Liver (tissue), 3 donors: Measurements from ENCODE around the gene PRDM5.

ENCODE experiments used
- CTCF ChIP-seq: fragments of 150-350 bp; IDR thresholded peaks from 2 replicates; pipeline ENCODE4 v1.5.1; 2017; ENCODE audit warnings: improper control_type of control experiment, low read depth, low read length; ENCODE audit not compliant: missing input control
- MAX ChIP-seq: IDR thresholded peaks from 2 replicates; pipeline ENCODE4 v1.6.1; 2016; ENCODE audit warnings: antibody characterized with exemption
- NR2F2 ChIP-seq: IDR thresholded peaks from 2 replicates; pipeline ENCODE4 v1.6.1; 2016; ENCODE audit warnings: antibody characterized with exemption
- RAD21 ChIP-seq, 2 donors: IDR thresholded peaks; 2 replicates each; pipeline ENCODE4 v1.6.1; 2016; ENCODE audit warnings: antibody characterized with exemption in 2 of 2, mild to moderate bottlenecking in 2 of 2
- REST ChIP-seq: IDR thresholded peaks from 2 replicates; pipeline ENCODE4 v1.6.1; 2016; ENCODE audit warnings: antibody characterized with exemption, mild to moderate bottlenecking
- SP1 ChIP-seq: IDR thresholded peaks from 2 replicates; pipeline ENCODE4 v1.6.1; 2018; ENCODE audit warnings: antibody characterized with exemption, mild to moderate bottlenecking
- TAF1 ChIP-seq: conservative IDR thresholded peaks from 2 replicates; pipeline ENCODE4 v1.6.1; 2016; ENCODE audit warnings: antibody characterized with exemption, mild to moderate bottlenecking
- YY1 ChIP-seq: IDR thresholded peaks from 2 replicates; pipeline ENCODE4 v1.6.1; 2016; ENCODE audit warnings: antibody characterized with exemption, mild to moderate bottlenecking
- ZBTB33 ChIP-seq: IDR thresholded peaks from 2 replicates; pipeline ENCODE4 v1.6.1; 2016; ENCODE audit warnings: antibody characterized with exemption
- donor health status: healthy.
- donor health status: healthy.

GRCh38 chr4:120723105-120723504 is 199.4 kb downstream of the PRDM5 start:
- TF ChIP-seq CTCF: no peak
- TF ChIP-seq RAD21 (IDR thresholded peaks at IDR 0.05): no peak
- no peak for TF ChIP-seq TAF1
- TF ChIP-seq MAX: no peak
- TF ChIP-seq YY1: no peak
- TF ChIP-seq NR2F2: no peak
- no peak for TF ChIP-seq REST
- no peak for TF ChIP-seq ZBTB33
- TF ChIP-seq SP1: no peak
